SK-N-MC (cell line): ENCODE measurements around the gene MAT2B.

Source experiments
- EZH2 ChIP-seq: fragments of 200-600 bp; sonication (generic); IDR thresholded peaks from one replicate; pipeline ENCODE4 v1.6.1; 2017; ENCODE audit warnings: antibody characterized with exemption
- FOXP2 ChIP-seq: optimal IDR thresholded peaks from 2 replicates; pipeline ENCODE3; 2011; ENCODE audit warnings: mild to moderate bottlenecking, moderate library complexity; ENCODE audit not compliant: insufficient read depth; ENCODE audit errors: extremely low read length, control extremely low read depth
- POLR2AphosphoS5 ChIP-seq: IDR thresholded peaks from 2 replicates; pipeline ENCODE4 v1.6.1; 2012; ENCODE audit warnings: mild to moderate bottlenecking, low read depth, low read length, borderline replicate concordance

DNA sequence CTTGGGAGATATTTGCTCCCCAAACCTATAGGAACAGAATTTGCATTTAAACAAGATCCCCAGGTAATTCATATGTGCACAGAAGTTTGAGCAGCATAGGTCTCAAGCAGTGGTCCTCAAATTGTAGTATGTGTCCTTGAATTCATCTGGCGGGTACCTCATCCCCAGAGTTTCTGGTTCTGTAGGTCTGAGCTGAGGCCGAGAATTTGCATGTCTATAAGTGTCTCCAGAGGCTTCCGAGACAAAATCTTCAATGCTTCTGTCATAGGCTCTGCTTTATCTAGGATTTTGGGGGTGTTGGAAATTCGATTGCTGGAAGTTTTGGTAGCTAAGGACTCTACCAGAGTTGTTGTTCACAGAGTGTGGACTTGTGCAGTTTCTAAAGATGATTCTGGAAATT lies 38.6 kb downstream of the MAT2B start:
- TF ChIP-seq POLR2AphosphoS5 (no peak), EZH2 (no peak), FOXP2 (no peak)
